ENCODE results near the gene EYA2.

DNA sequence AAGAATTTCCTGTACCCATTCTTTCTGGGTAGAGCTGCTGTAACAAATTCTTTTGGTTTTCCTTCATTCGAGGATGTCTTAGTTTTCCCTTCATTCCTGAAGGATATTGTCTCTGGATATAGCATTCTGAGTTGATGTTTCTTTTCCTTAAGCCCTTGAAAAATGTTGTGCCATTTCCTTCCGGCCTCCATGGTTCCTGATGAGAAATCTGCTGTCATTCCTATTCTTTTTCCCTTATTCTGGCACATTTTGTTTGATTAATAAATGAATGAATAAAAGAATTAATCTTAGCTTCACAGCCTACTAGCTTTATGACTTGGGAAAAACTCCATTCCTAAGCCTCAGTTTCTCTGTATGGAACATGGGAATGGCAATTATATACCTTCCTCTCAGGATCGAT, 173.1 kb downstream of the EYA2 start:
- TF ChIP-seq, protein P1, sequence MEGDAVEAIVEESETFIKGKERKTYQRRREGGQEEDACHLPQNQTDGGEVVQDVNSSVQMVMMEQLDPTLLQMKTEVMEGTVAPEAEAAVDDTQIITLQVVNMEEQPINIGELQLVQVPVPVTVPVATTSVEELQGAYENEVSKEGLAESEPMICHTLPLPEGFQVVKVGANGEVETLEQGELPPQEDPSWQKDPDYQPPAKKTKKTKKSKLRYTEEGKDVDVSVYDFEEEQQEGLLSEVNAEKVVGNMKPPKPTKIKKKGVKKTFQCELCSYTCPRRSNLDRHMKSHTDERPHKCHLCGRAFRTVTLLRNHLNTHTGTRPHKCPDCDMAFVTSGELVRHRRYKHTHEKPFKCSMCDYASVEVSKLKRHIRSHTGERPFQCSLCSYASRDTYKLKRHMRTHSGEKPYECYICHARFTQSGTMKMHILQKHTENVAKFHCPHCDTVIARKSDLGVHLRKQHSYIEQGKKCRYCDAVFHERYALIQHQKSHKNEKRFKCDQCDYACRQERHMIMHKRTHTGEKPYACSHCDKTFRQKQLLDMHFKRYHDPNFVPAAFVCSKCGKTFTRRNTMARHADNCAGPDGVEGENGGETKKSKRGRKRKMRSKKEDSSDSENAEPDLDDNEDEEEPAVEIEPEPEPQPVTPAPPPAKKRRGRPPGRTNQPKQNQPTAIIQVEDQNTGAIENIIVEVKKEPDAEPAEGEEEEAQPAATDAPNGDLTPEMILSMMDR (IDR thresholded peaks at IDR 0.05; ENCODE audit: poor library complexity): no peak
- TF ChIP-seq EZH2phosphoT487 (IDR thresholded peaks at IDR 0.05; ENCODE audit: low read depth, severe bottlenecking, unreplicated experiment) (no peak), EZH2 (IDR thresholded peaks at IDR 0.05; ENCODE audit: borderline replicate concordance) (no peak)

Measured in hepatocyte (in vitro differentiated cells).